Psoas muscle (tissue), 8 donors: ENCODE data around the gene GABBR2. TPM values are rescaled to one million over a fixed set of nuclear protein-coding genes. Genes with fewer than 3 reads are reported as not detected.

Experiments used
- ATAC-seq, 4 donors: fragments of 200-7000 bp; cut with Tn5 transposase; one replicate each; pipeline ENCODE4 v1.9.1; 2020; ENCODE audit warnings: moderate library complexity in 3 of 4, mild to moderate bottlenecking in 2 of 4
- DNase-seq, 2 donors: peaks; one replicate each; pipeline ENCODE4 v3.0.0-alpha.2; 2020
- H3K27ac ChIP-seq: fragments of 200-600 bp; one replicate; pipeline ENCODE4 v1.8.0; 2022
- H3K27me3 ChIP-seq, 3 donors: fragments of 200-600 bp in 1 of 3; one replicate each; pipeline versions ENCODE4 v1.6.1 to v1.8.0; 2013 to 2022; ENCODE audit warnings: low read length in 2 of 3, mild to moderate bottlenecking in 2 of 3, moderate library complexity in 1 of 3; ENCODE audit not compliant: insufficient read depth in 3 of 3
- H3K36me3 ChIP-seq, 2 donors: fragments of 200-600 bp in 1 of 2; one replicate each; pipeline versions ENCODE4 v1.6.1 to v1.8.0; 2013 to 2022; ENCODE audit warnings: low read depth in 1 of 2, mild to moderate bottlenecking in 1 of 2, moderate library complexity in 1 of 2; ENCODE audit not compliant: insufficient read depth in 1 of 2
- H3K4me1 ChIP-seq: fragments of 200-600 bp; one replicate; pipeline ENCODE4 v1.8.0; 2022
- H3K4me3 ChIP-seq: fragments of 200-600 bp; one replicate; pipeline ENCODE4 v1.8.0; 2022; ENCODE audit warnings: mild to moderate bottlenecking
- H3K9me3 ChIP-seq: fragments of 200-600 bp; one replicate; pipeline ENCODE4 v1.8.0; 2022
- CTCF ChIP-seq: fragments of 200-600 bp; IDR thresholded peaks from one replicate; pipeline ENCODE4 v1.8.0; 2022; ENCODE audit warnings: antibody characterized with exemption
- WGBS, 3 donors: extraction: QIAGEN DNeasy Blood & Tissue Kit; methylation state at CpG; one replicate each; pipeline versions ENCODE4 v1.1.6 to v1.1.7; 2013; 5-methylcytosine and 5-hydroxymethylcytosine counted together
- intact Hi-C, 2 donors: fragments of 100-400 bp; cut with DNase I; formaldehyde crosslinking; loops; one replicate each; pipeline versions ENCODE4 v1.11.0 to v1.14.2; 2022
- polyA plus RNA-seq, 3 donors: library from polyadenylated mRNA; stranded (reverse); fragments of 200-250 nt; gene quantifications; one replicate each; pipeline ENCODE4 v1.2.3, GENCODE V29; 2013
- total RNA-seq, 4 donors: library from RNA; stranded (reverse); fragmentation: NEBNext Ultra II Directional in 2 of 4; extraction: Animal tissue kit (Norgen Biotek cat#: 25700) in 2 of 4; gene quantifications; one replicate each; pipeline versions ENCODE4 v1.2.1 to v1.2.4, GENCODE V29; 2021 to 2023
- donor health status: healthy with polysubstance abuse.
- donor health status: DM: no; HTN: no; CAD: no; lungs with moderate emphysema.
- donor health status: Bipolar disorder and iron deficiency.
- donor health status: healthy.
- donor health status: DM: yes; HTN: yes; CAD: no.
- donor health status: DM: no; HTN: no; CAD: no.
- donor health status: DM: no; HTN: no; CAD: no.
- donor health status: DM: yes; HTN: yes; CAD: no.

Gene GABBR2
- total and polyA plus RNA-seq, 7 donors: 0.08 to 0.66 (median 0.38) TPM

- Histone ChIP-seq H3K4me1 (no peaks in the 10 kb centered on the region), H3K27ac (no peak overlapping the region), H3K9me3 (no peaks in the 10 kb centered on the region), H3K27me3 (peaks cover 0 to 3% (median 2%) of the 10 kb centered on the region in 3 donors), H3K36me3 (no peaks in the 10 kb centered on the region), H3K4me3 (no peak overlapping the region)
- intact Hi-C loops: loop anchor here in 1 of 2 donors (10.0 kb wide), 1 partner anchor 297 kb away; no protein-coding TSS in a partner anchor
- DNase-seq (no peak), ATAC-seq (no peak)
- TF ChIP-seq CTCF: no peak
- 91 to 97% (median 91%) methylated on average over 3 of the region's 3 CpGs for WGBS, 3 donors
Measured at GRCh38 chr9:98691890-98692289, 16.8 kb downstream of the GABBR2 start.

DNA sequence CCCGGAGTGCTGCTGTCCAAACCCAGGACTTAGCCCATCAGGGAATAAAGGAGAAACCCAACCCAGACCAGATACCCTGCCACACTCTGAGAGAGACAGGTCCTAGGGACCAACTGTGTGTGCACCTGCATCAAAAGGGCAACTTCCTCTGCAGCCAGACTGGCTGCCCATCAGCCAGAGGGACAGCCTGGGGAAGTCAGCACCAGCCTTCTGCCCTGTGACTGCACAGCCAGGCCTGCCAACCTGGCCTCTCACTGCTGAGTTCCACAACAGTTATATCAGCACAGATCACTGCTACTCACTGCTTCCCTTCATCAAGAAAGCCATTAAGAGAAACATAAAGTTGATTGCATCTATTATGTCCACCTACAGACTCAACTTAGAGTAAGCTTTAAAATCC, 18.0 kb downstream of the GABBR2 start:
- ATAC-seq: no peak

DNA sequence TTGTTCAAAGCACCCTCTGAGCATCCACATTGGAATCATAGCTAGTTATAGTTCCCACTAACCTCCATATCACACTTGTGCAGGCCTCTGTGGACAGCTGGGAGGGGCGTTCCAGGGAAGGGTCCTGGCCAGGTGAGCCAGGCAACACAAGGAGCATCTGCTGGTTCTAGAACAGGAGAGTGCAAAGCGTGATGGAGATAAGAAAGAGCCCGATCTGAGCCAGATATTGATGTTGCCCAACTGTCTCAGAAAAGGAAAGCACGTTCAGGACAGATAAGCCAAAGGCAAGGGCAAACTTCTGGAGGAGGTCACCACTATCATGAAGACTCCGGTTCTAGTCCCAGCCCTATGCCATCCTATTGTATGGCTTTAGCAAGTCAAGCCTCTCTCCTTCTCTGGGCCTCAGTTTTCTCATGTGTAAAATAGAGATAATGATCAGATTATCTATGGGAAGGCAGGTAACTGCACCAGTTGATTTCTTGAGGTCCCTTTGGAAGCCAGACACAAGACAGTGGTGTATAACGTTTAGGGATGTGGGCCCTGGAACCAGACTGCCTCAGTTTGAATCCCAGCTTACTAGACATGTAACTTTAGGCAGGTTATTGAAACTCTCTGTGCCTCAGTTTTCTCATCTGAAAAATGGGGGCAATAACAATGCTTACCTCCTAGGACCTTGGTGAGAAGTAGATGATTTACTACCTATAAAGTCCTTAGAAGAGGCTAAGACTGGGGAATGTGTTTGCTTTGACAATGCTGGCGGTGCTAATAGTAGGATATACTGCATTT, 19.8 kb downstream of the GABBR2 start:
- Histone ChIP-seq H3K4me3 (no peak overlapping the region), H3K27me3 (no peaks in the 10 kb centered on the region), H3K4me1 (no peaks in the 10 kb centered on the region), H3K36me3 (no peaks in the 10 kb centered on the region), H3K9me3 (no peaks in the 10 kb centered on the region), H3K27ac (no peak overlapping the region)
- intact Hi-C loops: no loop called here
- TF ChIP-seq CTCF: no peak
- no peak for DNase-seq
- WGBS, 3 donors: 78 to 85% (median 79%) methylated on average over 7 of the region's 7 CpGs
- no peak for ATAC-seq

More for the DNA sequence above, 18.0 kb downstream of the GABBR2 start:
- 65 to 80% (median 77%) methylated on average over 1 of the region's 1 CpG for WGBS, 3 donors
- Histone ChIP-seq H3K9me3 (no peaks in the 10 kb centered on the region), H3K4me3 (no peak overlapping the region), H3K27me3 (peaks cover 0 to 1% (median 0%) of the 10 kb centered on the region in 3 donors), H3K36me3 (no peaks in the 10 kb centered on the region), H3K4me1 (no peaks in the 10 kb centered on the region), H3K27ac (no peak overlapping the region)
- no peak for DNase-seq
- intact Hi-C loops: loop anchor here in 1 of 2 donors (10.0 kb wide), 1 partner anchor 296 kb away; no protein-coding TSS in a partner anchor
- no peak for TF ChIP-seq CTCF

GRCh38 chr9:98687911-98688310, 20.8 kb downstream of the GABBR2 start:
- TF ChIP-seq CTCF: no peak
- WGBS, 3 donors: 88 to 100% (median 100%) methylated on average over 1 of the region's 1 CpG
- no peak overlapping the region for H3K4me3 ChIP-seq
- H3K27me3 ChIP-seq: no peaks in the 10 kb centered on the region
- H3K36me3 ChIP-seq: no peaks in the 10 kb centered on the region
- ATAC-seq (no peak), DNase-seq (no peak)
- intact Hi-C loops: no loop called here
- no peak overlapping the region for H3K27ac ChIP-seq
- no peaks in the 10 kb centered on the region for H3K4me1 ChIP-seq
- no peaks in the 10 kb centered on the region for H3K9me3 ChIP-seq
